Mesodermal cell (in vitro differentiated cells): Measurements from ENCODE around the gene AURKAIP1.

ENCODE experiments used
- H3K27ac ChIP-seq: 2 replicates; pipeline ENCODE4 v1.7.0; 2013; ENCODE audit warnings: mild to moderate bottlenecking, low read depth, low read length, moderate library complexity; ENCODE audit not compliant: severe bottlenecking
- H3K36me3 ChIP-seq: 2 replicates; pipeline ENCODE4 v1.7.1; 2013; ENCODE audit warnings: mild to moderate bottlenecking, low read length, moderate library complexity; ENCODE audit not compliant: control insufficient read depth, insufficient read depth
- H3K4me1 ChIP-seq: one replicate; pipeline ENCODE4 v1.7.1; 2013; ENCODE audit warnings: mild to moderate bottlenecking, low read length; ENCODE audit not compliant: insufficient read depth, control insufficient read depth, poor library complexity, severe bottlenecking
- H3K4me3 ChIP-seq: 2 replicates; pipeline ENCODE4 v1.7.0; 2013; ENCODE audit warnings: low read length, control low read depth, mild to moderate bottlenecking; ENCODE audit not compliant: insufficient read depth, poor library complexity, severe bottlenecking; ENCODE audit errors: extremely low read depth
- H3K9me3 ChIP-seq: 2 replicates; pipeline ENCODE4 v1.7.1; 2013; ENCODE audit warnings: mild to moderate bottlenecking, low read length, moderate library complexity; ENCODE audit not compliant: control insufficient read depth
- WGBS, 2 experiments: methylation state at CpG; one replicate each; pipeline ENCODE4 v1.1.5; 2013; ENCODE audit warnings: missing lambda C conversion rate in 2 of 2; ENCODE audit not compliant: insufficient coverage in 2 of 2; 5-methylcytosine and 5-hydroxymethylcytosine counted together

The AURKAIP1 gene

GRCh38 chr1:1343811-1344421, 31.1 kb downstream of the AURKAIP1 start:
- WGBS, 2 experiments: 94 to 96% methylated on average over 22 to 24 of the region's 24 CpGs
- Histone ChIP-seq H3K9me3 (no peaks in the 10 kb centered on the region), H3K4me3 (no peak overlapping the region), H3K27ac (no peak overlapping the region), H3K36me3 (peaks cover 22% of the 10 kb centered on the region), H3K4me1 (peaks cover 19% of the 10 kb centered on the region)

DNA sequence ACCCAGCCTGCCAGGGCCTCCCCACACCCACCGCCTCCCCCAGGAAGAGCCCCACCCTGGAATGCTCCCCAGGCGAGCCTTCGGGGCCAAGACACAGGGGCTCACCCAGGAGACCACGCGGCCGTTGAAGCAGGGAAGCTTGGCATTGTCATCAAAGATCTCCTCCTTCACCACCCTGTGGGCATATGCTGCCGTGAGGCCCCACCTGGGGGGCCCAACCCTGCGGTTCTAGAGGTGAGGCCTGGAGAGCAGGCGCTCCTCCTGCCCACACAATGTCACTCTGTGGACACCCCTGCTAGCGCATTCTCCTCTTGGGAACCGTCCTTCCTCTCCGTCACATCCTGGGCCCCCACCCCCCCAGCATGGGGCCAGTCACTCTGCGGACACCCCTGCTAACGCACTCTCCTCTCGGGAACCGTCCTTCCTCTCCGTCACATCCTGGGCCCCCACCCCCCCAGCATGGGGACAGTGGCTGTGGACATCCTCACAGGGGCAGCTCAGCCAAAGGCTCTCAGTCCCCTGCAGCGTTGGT, 32.4 kb downstream of the AURKAIP1 start:
- Histone ChIP-seq H3K36me3 (peaks cover 35% of the 10 kb centered on the region), H3K9me3 (no peaks in the 10 kb centered on the region), H3K4me1 (peaks cover 16% of the 10 kb centered on the region), H3K4me3 (no peak overlapping the region), H3K27ac (no peak overlapping the region)
- 94 to 95% methylated on average over 11 to 12 of the region's 18 CpGs for WGBS, 2 experiments

GRCh38 chr1:1342061-1342562, 32.9 kb downstream of the AURKAIP1 start:
- Histone ChIP-seq H3K27ac (no peak overlapping the region), H3K9me3 (no peaks in the 10 kb centered on the region), H3K4me3 (no peak overlapping the region), H3K36me3 (peaks cover 39% of the 10 kb centered on the region), H3K4me1 (peaks cover 12% of the 10 kb centered on the region)
- WGBS, 2 experiments: 97 to 98% methylated on average over 24 to 27 of the region's 28 CpGs

DNA sequence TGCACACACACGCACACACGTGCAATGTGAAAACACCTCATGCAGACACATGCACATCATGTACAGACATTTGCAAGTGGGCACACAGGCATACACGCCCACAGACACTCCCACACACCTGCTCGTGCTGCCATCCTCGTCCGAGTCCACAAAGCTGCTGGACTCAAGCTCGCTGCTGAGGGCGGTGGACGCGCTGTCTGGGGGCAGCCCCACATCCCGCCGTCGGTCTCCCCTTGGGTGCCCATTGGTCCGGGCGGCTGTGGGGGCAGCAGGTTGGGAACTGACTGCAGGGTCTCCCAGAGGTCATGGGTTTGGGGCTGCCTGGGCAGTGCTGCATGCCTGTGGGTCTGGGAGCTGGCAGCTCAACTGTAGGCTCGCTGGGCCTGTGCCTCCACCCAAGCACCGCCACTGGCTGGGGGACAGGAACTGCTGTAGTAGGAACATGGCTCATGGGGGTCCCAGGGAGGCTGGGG, 33.4 kb downstream of the AURKAIP1 start:
- H3K4me3 ChIP-seq: no peak overlapping the region
- H3K4me1 ChIP-seq: peaks cover 12% of the 10 kb centered on the region
- H3K9me3 ChIP-seq: no peaks in the 10 kb centered on the region
- peaks cover 42% of the 10 kb centered on the region for H3K36me3 ChIP-seq
- H3K27ac ChIP-seq: no peak overlapping the region
- WGBS, 2 experiments: 97 to 98% methylated on average over 17 of the region's 17 CpGs

DNA sequence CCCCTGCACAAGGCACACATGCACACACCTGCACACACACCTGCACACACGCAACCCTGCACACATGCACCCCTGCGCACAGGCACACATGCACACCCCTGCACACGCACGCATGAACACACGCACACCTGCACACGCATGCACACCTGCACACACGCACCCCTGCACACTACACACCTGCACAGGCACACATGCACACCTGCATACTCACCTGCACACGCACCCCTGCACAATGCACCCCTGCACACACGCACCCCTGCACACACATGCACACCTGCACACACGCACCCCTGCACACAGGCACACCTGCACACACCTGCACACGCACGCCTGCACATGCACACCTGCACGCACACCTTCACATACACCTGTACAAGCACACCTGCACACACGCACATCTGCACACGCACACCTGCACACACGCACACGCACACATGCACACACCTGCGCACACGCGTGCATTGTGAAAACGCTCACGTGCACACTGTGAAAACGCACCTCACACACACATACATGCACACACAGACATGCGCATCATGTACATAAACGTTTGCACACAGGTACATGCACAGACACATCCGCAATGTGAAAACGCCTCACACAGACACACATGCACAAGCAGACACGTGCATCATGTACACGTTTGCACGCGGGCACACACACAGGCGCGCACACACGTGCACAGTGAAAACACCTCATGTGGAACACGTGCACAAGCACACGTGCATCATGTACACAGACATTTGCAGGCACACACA, 34.0 kb downstream of the AURKAIP1 start:
- Histone ChIP-seq H3K36me3 (peaks cover 48% of the 10 kb centered on the region), H3K9me3 (no peaks in the 10 kb centered on the region), H3K27ac (no peak overlapping the region), H3K4me3 (no peak overlapping the region), H3K4me1 (peaks cover 8% of the 10 kb centered on the region)
- WGBS, 2 experiments: 94 to 95% methylated on average over 28 to 36 of the region's 36 CpGs

DNA sequence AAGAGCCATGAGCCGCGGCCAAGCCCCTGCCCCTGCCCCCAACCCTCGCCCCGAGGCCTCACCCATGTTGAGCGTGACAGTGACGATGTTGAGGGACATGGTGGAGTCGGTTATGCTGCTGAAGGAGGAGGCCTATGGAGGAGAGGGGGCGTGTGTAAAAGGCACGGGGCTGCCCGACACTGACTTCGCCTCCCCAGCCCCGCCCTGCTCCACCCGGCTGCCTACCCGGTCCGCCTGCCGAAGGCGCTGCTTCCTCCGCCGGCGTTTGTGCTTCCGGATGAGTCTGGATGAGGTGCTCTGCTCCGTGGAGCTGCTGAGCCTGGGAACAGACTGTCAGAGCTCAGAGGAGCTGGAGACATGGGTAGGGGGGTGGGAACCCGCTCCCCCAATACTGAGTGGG, 34.8 kb downstream of the AURKAIP1 start:
- Histone ChIP-seq H3K9me3 (no peaks in the 10 kb centered on the region), H3K4me1 (peaks cover under 1% of the 10 kb centered on the region), H3K27ac (no peak overlapping the region), H3K4me3 (no peak overlapping the region), H3K36me3 (peaks cover 49% of the 10 kb centered on the region)
- 94 to 95% methylated on average over 14 to 23 of the region's 23 CpGs for WGBS, 2 experiments

DNA sequence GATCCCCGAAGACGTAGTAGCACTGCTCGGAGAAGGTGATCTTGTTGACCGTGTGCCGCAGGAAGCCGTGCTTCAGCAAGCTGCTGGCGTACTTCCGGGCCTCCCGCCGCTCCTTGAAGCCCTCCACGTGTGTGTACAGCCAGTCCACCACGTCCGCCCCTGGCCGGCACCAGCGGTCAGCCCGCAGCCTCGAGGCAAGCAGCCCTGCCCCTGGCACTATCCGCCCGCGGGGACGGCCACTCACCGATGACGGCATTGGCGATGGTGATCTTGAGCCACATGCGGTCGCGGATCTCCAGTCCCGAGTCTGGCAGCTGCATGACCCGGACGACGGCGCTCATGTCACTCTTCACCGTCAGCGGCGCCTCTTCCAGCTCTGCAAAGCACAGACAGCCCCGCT, 36.7 kb downstream of the AURKAIP1 start:
- Histone ChIP-seq H3K36me3 (peaks cover 49% of the 10 kb centered on the region), H3K4me3 (no peak overlapping the region), H3K4me1 (no peaks in the 10 kb centered on the region), H3K27ac (no peak overlapping the region), H3K9me3 (no peaks in the 10 kb centered on the region)
- 95 to 96% methylated on average over 35 to 36 of the region's 36 CpGs for WGBS, 2 experiments

GRCh38 chr1:1337793-1338147, 37.2 kb downstream of the AURKAIP1 start:
- Histone ChIP-seq H3K4me3 (no peak overlapping the region), H3K27ac (no peak overlapping the region), H3K4me1 (no peaks in the 10 kb centered on the region), H3K9me3 (no peaks in the 10 kb centered on the region), H3K36me3 (peaks cover 49% of the 10 kb centered on the region)
- WGBS, 2 experiments: 84 to 90% methylated on average over 9 to 13 of the region's 18 CpGs

DNA sequence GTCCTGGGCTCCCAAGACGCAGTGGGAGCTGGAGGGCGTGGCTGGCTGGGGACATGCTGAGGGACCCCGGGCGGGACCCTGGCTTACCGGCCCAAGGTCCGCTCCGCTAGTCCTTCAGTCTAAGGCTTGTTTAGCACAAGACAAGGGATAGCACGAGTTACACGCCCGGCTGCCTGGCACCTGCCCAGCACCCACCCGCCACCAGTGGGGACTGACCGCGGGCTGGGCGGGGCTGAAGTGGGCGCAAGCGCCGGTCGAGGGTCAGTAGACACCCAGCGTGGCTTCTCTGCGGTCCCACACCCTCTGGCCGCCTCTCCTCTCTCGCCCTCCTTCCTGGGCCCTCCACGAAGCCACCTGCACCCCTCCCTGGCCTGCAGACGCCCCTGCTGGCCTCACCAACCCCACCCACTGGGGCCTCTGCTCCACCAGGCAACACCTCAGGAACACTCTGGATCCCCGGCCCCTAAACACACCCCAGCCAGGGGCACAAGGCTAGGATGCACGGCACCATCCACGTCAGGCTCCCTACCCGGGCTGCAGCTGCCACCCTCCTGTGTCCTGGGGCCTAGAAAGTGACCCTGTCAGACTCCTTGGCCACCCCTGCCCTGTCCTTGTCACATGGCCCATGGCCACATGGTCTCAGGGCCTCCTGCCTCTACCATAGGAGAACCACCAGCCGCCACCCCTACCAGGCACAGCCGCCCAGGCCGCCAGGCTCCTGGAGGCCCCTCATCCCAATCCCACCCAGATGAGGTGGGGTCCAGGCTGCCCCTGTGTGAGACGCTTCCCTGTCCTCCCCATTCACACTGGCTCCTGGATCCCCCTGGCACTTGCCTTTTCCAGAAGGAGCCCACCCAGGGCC, 37.8 kb downstream of the AURKAIP1 start:
- Histone ChIP-seq H3K27ac (no peak overlapping the region), H3K9me3 (no peaks in the 10 kb centered on the region), H3K4me1 (no peaks in the 10 kb centered on the region), H3K36me3 (peaks cover 49% of the 10 kb centered on the region), H3K4me3 (no peak overlapping the region)
- 95 to 98% methylated on average over 26 to 32 of the region's 32 CpGs for WGBS, 2 experiments

GRCh38 chr1:1336446-1336845, 38.6 kb downstream of the AURKAIP1 start:
- H3K36me3 ChIP-seq: peaks cover 42% of the 10 kb centered on the region
- no peak overlapping the region for H3K27ac ChIP-seq
- H3K4me3 ChIP-seq: no peak overlapping the region
- 94 to 95% methylated on average over 19 to 26 of the region's 26 CpGs for WGBS, 2 experiments
- no peaks in the 10 kb centered on the region for H3K9me3 ChIP-seq
- H3K4me1 ChIP-seq: no peaks in the 10 kb centered on the region
